Sigmoid colon (tissue), 7 donors: Measurements from ENCODE around the gene SNTB2. TPM values are rescaled to one million over a fixed set of nuclear protein-coding genes. Genes with fewer than 3 reads are reported as not detected.
A peak's percentile ranks its signal among the peaks of the same experiment; 100 is the strongest.

Experiments
- DNase-seq: peaks from one replicate; pipeline ENCODE4 v3.0.0-alpha.2; 2019
- H3K27ac ChIP-seq, 4 donors: fragments of 200-600 bp; sonication (generic); one replicate each; pipeline ENCODE4 v1.5.1; 2016 to 2019; ENCODE audit warnings: mild to moderate bottlenecking in 1 of 4
- H3K27me3 ChIP-seq, 3 donors: fragments of 200-600 bp; sonication (generic); one replicate each; pipeline ENCODE4 v1.5.1; 2019; ENCODE audit warnings: mild to moderate bottlenecking in 1 of 3
- H3K36me3 ChIP-seq, 4 donors: fragments of 200-600 bp; sonication (generic); one replicate each; pipeline ENCODE4 v1.5.1; 2016 to 2019
- H3K4me1 ChIP-seq, 4 donors: fragments of 200-600 bp; sonication (generic); one replicate each; pipeline ENCODE4 v1.5.1; 2017 to 2019
- H3K4me3 ChIP-seq, 4 donors: fragments of 200-600 bp; sonication (generic); one replicate each; pipeline ENCODE4 v1.5.1; 2017 to 2019; ENCODE audit warnings: mild to moderate bottlenecking in 2 of 4, moderate library complexity in 1 of 4
- H3K9me3 ChIP-seq, 4 donors: fragments of 200-600 bp in 3 of 4; sonication (generic) in 3 of 4; one replicate each; pipeline versions ENCODE4 v1.5.1 to v1.6.1; 2013 to 2019
- EP300 ChIP-seq, 4 donors: sonication (generic); formaldehyde crosslinking; IDR thresholded peaks; one replicate each; pipeline ENCODE4 v1.6.1; 2017; ENCODE audit warnings: antibody characterized with exemption in 4 of 4
- POLR2A ChIP-seq, 2 donors: fragments of 450-650 bp; IDR thresholded peaks; one replicate each; pipeline ENCODE4 v1.6.1; 2016; ENCODE audit warnings: antibody characterized with exemption in 2 of 2, mild to moderate bottlenecking in 2 of 2, moderate library complexity in 2 of 2
- POLR2AphosphoS5 ChIP-seq, 4 donors: sonication (generic); formaldehyde crosslinking; IDR thresholded peaks; one replicate each; pipeline ENCODE4 v1.6.1; 2017; ENCODE audit warnings: antibody characterized with exemption in 4 of 4
- WGBS, 2 donors: extraction: QIAGEN DNeasy Blood & Tissue Kit; methylation state at CpG; one replicate each; pipeline ENCODE4 v1.1.7; 2013; 5-methylcytosine and 5-hydroxymethylcytosine counted together
- intact Hi-C: fragments of 100-400 bp; cut with DNase I; formaldehyde crosslinking; loops from one replicate; pipeline ENCODE4 v1.15.1; 2023
- polyA plus RNA-seq, 3 donors: library from polyadenylated mRNA; stranded (reverse); fragments of 200-250 nt; gene quantifications; one replicate each; pipeline ENCODE4 v1.2.3, GENCODE V29; 2013
- total RNA-seq, 4 donors: library from RNA; depleted of rRNA; stranded (reverse); fragments of >200 nt; gene quantifications; one replicate each; pipeline ENCODE4 v1.1.0, GENCODE V29; 2016
- TF ChIP-seq, protein P1 (sequence below), 4 experiments: fragments of 450-650 bp in 3 of 4; fragments of 200-600 bp in 1 of 4; IDR thresholded peaks; one replicate each; pipeline ENCODE4 v1.5.1; 2016 to 2019; ENCODE audit warnings: antibody characterized with exemption in 4 of 4, mild to moderate bottlenecking in 3 of 4, moderate library complexity in 2 of 4
- donor health status: healthy with polysubstance abuse.
- donor health status: Bipolar disorder and iron deficiency.
- donor health status: healthy.

Gene SNTB2
- total and polyA plus RNA-seq, 7 donors, result 4.2 to 38.2 (median 23.2) TPM

DNA sequence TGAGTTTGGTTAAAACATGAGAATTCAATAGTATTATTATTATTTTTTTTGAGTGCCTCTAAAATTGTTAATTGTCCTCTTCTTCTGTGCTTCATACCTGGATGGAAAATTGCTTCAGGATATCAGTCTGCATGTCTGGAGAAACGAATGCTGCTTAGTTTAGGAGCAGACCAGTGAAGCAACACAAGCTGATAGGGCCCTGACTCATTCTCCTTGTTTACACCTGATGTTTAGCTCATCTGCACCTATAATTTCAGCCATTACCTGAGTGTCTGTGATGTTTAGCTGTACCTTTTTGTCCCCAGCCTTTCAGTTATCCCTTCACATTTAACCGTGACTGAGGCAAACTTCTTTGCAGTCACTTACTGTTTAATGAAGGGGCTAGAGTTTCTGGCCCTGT is 14.8 kb downstream of the SNTB2 start:
- WGBS, 2 donors, result 73 to 75% methylated on average over 2 of the region's 2 CpGs
- no peaks in the 10 kb centered on the region for H3K36me3 ChIP-seq
- H3K9me3 ChIP-seq, result no peaks in the 10 kb centered on the region
- no peak overlapping the region for H3K4me3 ChIP-seq
- peak overlapping the region in 1 of 4 donors; percentile 22 for H3K27ac ChIP-seq
- TF ChIP-seq, protein P1, sequence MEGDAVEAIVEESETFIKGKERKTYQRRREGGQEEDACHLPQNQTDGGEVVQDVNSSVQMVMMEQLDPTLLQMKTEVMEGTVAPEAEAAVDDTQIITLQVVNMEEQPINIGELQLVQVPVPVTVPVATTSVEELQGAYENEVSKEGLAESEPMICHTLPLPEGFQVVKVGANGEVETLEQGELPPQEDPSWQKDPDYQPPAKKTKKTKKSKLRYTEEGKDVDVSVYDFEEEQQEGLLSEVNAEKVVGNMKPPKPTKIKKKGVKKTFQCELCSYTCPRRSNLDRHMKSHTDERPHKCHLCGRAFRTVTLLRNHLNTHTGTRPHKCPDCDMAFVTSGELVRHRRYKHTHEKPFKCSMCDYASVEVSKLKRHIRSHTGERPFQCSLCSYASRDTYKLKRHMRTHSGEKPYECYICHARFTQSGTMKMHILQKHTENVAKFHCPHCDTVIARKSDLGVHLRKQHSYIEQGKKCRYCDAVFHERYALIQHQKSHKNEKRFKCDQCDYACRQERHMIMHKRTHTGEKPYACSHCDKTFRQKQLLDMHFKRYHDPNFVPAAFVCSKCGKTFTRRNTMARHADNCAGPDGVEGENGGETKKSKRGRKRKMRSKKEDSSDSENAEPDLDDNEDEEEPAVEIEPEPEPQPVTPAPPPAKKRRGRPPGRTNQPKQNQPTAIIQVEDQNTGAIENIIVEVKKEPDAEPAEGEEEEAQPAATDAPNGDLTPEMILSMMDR (IDR thresholded peaks at IDR 0.05), result no peak
- TF ChIP-seq EP300 (IDR thresholded peaks at IDR 0.05), result no peak
- no peak for TF ChIP-seq POLR2A (IDR thresholded peaks at IDR 0.05)
- intact Hi-C loops, result no loop called here
- peaks cover 0 to 34% (median 22%) of the 10 kb centered on the region in 4 donors for H3K4me1 ChIP-seq
- DNase-seq, result no peak
- H3K27me3 ChIP-seq, result no peaks in the 10 kb centered on the region

DNA sequence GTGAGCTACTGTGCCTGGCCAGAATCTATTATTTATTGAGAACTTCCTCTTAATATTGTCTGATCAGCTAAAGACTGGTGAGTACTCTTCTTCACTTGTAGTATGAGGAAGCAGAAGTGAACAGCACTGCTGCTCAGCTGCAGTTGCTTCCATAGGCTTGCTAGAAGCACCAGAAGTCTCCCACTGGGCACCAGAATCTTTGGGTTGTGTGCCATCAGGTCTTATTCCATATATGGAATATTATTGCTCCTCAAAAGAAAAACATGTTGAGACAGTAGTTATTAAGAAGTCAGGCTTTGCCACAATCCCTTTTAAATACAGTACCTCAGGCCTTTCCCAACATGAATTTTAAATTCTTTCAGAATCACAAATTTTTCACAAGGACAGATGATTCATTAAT is 17.2 kb downstream of the SNTB2 start:
- H3K27me3 ChIP-seq, result no peaks in the 10 kb centered on the region
- no peak overlapping the region for H3K4me3 ChIP-seq
- H3K36me3 ChIP-seq, result no peaks in the 10 kb centered on the region
- no peaks in the 10 kb centered on the region for H3K9me3 ChIP-seq
- TF ChIP-seq POLR2AphosphoS5 (IDR thresholded peaks at IDR 0.05), result no peak
- TF ChIP-seq POLR2A (IDR thresholded peaks at IDR 0.05), result no peak
- TF ChIP-seq, protein P1 (IDR thresholded peaks at IDR 0.05), result no peak
- intact Hi-C loops, result no loop called here
- peaks cover 0 to 27% (median 20%) of the 10 kb centered on the region in 4 donors for H3K4me1 ChIP-seq
- no peak for DNase-seq
- peak overlapping the region in 2 of 4 donors; percentile 31 to 35 for H3K27ac ChIP-seq

DNA sequence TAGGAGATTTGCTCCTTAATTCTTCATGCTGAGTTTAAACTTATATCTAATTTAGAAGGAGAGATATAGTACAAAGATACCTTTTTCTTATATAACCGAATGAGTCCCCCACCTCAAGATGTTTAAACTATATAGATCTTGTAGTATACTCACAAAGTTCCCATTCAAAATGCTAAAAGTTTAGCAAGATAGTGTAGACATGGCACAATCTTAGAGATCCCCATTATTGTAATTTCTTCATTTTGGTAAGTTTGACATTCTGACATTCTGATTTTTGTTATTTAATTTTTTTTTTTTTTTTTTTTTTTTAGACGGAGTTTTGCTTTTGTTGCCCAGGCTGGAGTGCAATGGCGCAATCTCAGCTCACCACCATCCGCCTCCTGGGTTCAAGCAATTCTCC is 22.8 kb downstream of the SNTB2 start:
- 89 to 92% methylated on average over 4 of the region's 4 CpGs for WGBS, 2 donors
- intact Hi-C loops, result no loop called here
- H3K4me3 ChIP-seq, result no peak overlapping the region
- no peak for DNase-seq
- no peaks in the 10 kb centered on the region for H3K9me3 ChIP-seq
- H3K4me1 ChIP-seq, result peaks cover 0 to 11% (median 10%) of the 10 kb centered on the region in 4 donors
- TF ChIP-seq, protein P1 (IDR thresholded peaks at IDR 0.05), result no peak
- TF ChIP-seq EP300 (IDR thresholded peaks at IDR 0.05), result no peak
- TF ChIP-seq POLR2AphosphoS5 (IDR thresholded peaks at IDR 0.05), result no peak
- TF ChIP-seq POLR2A (IDR thresholded peaks at IDR 0.05), result no peak
- no peaks in the 10 kb centered on the region for H3K27me3 ChIP-seq
- no peaks in the 10 kb centered on the region for H3K36me3 ChIP-seq
- H3K27ac ChIP-seq, result no peak overlapping the region

DNA sequence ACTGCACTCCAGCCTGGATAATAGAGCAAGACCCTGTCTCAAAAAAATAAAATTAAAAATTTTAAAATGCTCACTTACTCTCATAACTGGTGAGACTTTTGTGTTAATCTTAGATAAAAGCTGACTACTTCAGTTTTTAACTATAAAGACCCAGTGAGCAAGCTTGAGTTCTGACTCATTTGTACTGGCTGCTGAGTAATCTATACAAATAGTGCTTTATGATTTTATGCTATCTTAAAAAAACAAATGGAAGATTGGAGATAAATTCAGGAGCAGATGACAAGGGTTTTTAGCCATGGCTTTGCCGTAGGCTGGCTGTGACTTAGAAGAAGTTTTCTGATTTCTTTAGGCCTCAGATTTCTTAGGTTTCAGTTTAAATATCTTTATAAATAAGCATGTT is 30.5 kb downstream of the SNTB2 start:
- intact Hi-C loops, result no loop called here
- no peak for DNase-seq
- no peak overlapping the region for H3K4me3 ChIP-seq
- H3K4me1 ChIP-seq, result peaks cover 0 to 23% (median 14%) of the 10 kb centered on the region in 4 donors
- no peaks in the 10 kb centered on the region for H3K27me3 ChIP-seq
- no peaks in the 10 kb centered on the region for H3K36me3 ChIP-seq
- WGBS, 2 donors, result 19 to 66% methylated on average over 1 of the region's 1 CpG
- H3K9me3 ChIP-seq, result no peaks in the 10 kb centered on the region
- H3K27ac ChIP-seq, result no peak overlapping the region
- TF ChIP-seq, protein P1 (IDR thresholded peaks at IDR 0.05), result no peak

DNA sequence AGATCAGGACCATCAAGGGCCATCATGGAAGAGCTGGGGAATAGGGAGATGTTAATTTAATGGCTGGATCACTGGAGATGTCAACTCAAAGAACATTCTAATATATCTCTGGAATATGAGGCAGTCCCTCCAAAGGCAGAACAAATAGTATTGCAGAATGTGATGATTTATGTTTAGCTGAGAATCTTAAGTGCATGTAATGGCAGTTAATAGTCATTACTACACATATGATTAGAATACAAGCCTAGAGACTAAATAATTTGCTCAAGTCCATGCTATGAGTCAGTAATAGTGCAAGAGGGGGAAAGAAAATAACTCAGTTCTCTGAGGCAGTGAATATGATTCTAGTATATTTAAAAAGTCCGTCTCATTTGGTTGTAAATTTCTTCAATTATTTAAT is 32.3 kb downstream of the SNTB2 start:
- WGBS, 2 donors, result 89 to 97% methylated on average over 1 of the region's 1 CpG
- intact Hi-C loops, result no loop called here
- peaks cover 0 to 23% (median 14%) of the 10 kb centered on the region in 4 donors for H3K4me1 ChIP-seq
- no peaks in the 10 kb centered on the region for H3K9me3 ChIP-seq
- no peaks in the 10 kb centered on the region for H3K36me3 ChIP-seq
- no peak for DNase-seq
- no peak overlapping the region for H3K27ac ChIP-seq
- TF ChIP-seq EP300 (IDR thresholded peaks at IDR 0.05) (no peak), POLR2A (IDR thresholded peaks at IDR 0.05) (no peak)
- TF ChIP-seq, protein P1 (IDR thresholded peaks at IDR 0.05), result no peak
- no peak overlapping the region for H3K4me3 ChIP-seq
- no peaks in the 10 kb centered on the region for H3K27me3 ChIP-seq
